Fibroblast of skin of back (primary cell): Measurements from ENCODE around the gene MYO5A.

Experiments
- DNase-seq: peaks from one replicate; pipeline ENCODE4 v3.0.0-alpha.2; 2013

MYO5A gene

GRCh38 chr15:52360229-52361203 lies 168.2 kb downstream of the MYO5A start:
- DNase-seq, result no peak

- DNase-seq, result no peak
Observed at GRCh38 chr15:52359722-52360121, 169.0 kb downstream of the MYO5A start.

GRCh38 chr15:52357949-52358348 lies 170.7 kb downstream of the MYO5A start:
- DNase-seq, result no peak

- DNase-seq, result no peak
Observed at GRCh38 chr15:52352086-52352485, 176.6 kb downstream of the MYO5A start.

- no peak for DNase-seq
Observed at GRCh38 chr15:52351206-52351908, 177.3 kb downstream of the MYO5A start.

GRCh38 chr15:52350423-52350822 lies 178.3 kb downstream of the MYO5A start:
- no peak for DNase-seq

- DNase-seq, result peak; percentile 82
Observed at GRCh38 chr15:52349052-52349700, 179.5 kb downstream of the MYO5A start.

DNA sequence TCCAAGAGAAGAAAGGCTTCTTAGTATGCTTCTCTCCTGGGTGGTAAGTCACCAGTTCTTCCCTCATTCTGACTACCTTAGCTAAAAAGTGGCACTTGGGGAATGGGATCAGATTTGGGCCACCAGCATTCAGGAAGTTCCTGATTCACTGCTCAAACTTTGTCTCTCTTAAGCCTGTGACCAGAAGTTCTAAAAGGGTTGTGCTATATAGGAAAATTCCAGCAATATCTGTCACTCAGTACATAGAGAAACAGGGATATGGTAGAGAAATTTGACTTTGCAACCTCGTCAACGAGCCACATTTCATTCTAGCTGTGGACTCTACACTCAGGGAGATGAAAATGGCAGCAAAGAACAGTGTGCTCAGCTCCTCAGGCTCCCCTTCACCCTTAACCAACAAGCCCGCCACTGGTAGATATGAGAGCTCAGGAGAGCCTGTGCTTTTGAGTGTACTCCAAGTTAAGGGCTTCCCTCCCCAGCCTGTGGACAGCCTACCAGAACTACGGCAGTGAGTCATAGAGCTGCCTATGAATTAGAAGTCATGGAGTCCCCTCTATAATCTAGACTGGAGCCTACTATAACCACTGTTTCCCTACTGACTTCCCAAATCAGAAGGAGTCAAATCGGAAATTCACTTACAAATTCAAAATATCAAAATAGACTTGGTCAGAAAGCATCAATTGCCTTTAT lies 180.5 kb downstream of the MYO5A start:
- DNase-seq, result peak; percentile 59

DNA sequence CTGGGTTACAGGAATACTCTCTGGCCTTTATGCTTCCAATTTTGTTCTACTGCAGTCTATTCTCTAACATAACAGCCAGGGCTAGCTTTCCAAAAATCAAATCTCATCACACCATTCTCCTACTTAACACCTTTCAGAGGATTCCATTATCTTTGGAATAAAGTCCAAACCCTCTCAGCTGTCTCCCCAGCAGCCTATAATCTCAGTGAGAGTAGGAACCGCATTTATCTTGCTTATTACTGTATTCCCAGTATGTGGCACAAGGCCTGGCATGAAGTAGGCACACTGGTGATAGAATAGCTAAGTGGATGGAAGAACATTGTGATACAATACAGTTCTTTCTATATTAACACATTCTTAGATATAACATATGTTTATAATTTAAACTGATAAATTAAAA lies 184.1 kb downstream of the MYO5A start:
- DNase-seq, result no peak

DNA sequence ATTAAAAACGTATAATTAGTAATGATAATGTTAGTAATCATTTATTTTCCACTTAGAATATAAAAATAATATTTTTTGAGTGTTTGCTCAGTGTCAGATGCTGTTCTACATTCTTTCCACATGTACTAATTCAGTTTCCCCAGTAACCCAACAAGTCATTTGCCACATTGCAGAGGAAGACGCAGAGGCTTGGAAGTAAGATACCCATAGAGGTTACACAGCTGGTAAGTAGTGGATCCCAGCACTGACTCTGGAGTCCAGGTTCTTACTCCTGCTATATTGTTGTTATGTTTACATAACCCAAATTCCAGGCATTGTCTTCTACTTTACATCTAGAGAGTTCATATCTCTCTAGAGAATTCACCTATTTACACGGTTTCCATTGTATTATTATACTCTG lies 184.8 kb downstream of the MYO5A start:
- peak; percentile 31 for DNase-seq

DNA sequence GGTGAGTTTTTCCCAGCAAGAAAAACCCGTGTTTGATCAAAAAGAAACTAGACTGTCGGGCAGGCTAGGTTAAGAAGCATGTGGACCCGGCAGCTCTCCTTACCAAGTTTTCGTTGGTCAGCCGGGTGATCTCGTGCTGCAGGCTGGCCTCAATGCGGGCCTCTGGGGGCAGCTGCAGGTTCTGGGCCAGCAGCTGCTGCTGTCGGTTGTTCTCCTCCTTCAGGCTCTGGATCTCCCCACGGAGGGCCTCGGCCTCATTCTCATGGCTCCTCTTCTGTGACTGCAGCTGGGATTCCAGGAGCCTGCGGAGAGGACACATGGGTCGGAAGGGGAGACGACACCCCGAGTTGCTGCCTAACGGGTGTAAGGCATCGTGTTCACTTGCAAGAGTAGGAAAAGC lies 188.6 kb downstream of the MYO5A start:
- DNase-seq, result no peak

GRCh38 chr15:52338891-52339290 lies 189.8 kb downstream of the MYO5A start:
- no peak for DNase-seq

- DNase-seq, result no peak
Observed at GRCh38 chr15:52338058-52338457, 190.6 kb downstream of the MYO5A start.

DNA sequence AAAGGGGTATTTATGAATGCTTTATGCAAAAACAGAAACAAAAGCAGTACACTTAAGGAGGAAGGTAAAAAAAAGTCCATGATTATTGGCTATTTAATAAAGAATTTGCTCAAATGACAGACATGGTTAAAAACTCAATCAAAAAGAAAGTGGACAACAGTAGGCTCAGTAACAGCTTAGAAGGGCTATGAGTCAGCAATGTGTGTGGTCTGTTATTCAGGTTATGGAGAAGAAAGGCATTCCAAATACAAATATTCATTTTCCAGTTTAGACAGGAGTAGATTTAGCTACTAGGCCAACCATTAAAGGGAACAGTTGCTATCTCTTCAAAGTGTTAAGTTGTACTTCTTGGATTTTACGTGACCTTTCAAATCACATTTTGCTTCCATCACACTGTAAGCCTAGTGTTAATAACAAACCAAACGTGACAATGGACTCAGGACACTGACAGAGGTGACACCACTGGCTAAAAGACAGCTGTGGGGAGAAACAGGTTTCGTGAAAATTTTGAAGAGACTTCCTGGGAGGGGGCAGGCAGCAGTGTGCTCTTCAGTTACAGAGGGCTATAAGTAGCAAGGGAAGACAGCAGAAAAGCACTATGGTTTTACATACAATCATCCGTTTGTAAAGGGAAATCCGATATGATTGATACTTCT lies 191.4 kb downstream of the MYO5A start:
- DNase-seq, result peak; percentile 79

DNA sequence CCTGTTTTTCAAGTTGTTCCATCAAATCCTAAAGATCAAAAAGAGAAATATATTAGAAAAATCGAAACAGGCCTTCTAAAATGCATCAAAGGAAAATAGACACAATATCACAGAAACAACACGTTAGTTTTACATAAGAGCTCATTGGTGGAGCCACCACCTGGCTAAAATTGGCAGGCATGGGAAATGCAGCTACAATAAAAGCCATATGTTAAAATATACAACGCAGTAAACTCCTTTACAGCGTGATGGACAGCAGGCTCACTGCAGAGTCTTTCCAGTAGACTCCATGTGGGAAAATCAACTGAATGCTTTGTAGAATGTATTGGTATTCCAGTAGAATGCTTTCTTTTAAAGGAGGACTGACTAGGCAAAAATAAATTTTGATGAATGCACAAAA lies 192.2 kb downstream of the MYO5A start:
- DNase-seq, result no peak

GRCh38 chr15:52334491-52335160 lies 194.1 kb downstream of the MYO5A start:
- DNase-seq, result peak; percentile 73

DNA sequence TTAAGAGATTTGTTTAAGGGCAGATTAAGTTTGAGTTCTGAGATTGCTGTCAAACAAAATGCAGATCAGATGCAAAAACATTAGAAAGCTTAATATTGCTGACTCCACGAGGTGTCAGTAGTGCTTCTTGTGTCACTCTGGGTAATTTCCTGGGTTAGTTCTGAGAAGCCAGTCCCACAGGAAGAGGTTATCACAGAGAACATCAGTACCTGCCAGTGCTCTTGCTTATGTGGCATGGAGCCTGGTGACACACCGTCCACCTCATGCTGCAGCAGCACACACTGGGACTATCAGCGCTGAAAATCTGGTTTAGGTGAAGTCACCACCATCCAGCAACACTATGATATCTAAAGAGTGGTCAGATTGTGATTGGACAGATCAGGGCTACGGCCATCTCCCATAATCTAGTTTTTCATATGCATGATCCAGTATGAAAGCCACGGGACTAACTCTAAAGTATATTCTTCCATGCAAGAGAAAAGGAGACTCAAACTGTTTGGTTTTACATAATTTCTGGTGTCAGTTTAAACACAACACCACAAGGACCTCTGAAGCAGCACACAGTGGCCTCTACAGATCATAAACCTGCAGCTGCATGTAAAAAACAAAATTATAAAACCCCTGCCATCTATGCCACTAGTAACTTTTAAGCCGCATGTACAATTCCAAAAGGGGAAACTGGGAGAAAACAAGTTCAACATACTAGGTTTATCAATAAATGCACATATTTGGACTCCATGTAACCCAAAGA lies 197.0 kb downstream of the MYO5A start:
- DNase-seq, result peak; percentile 55

- no peak for DNase-seq
Observed at GRCh38 chr15:52329987-52330386, 198.7 kb downstream of the MYO5A start.

- no peak for DNase-seq
Observed at GRCh38 chr15:52329150-52329549, 199.5 kb downstream of the MYO5A start.

GRCh38 chr15:52328680-52329079 lies 200.0 kb downstream of the MYO5A start:
- no peak for DNase-seq

GRCh38 chr15:52326756-52327155 lies 201.9 kb downstream of the MYO5A start:
- DNase-seq, result no peak
